Astrocyte (in vitro differentiated cells and primary cell): ENCODE results near the gene MLLT10. TPM values are rescaled to one million over a fixed set of nuclear protein-coding genes. Genes with fewer than 3 reads are reported as not detected.

Experiments
- DNase-seq: peaks from one replicate; pipeline ENCODE4 v3.0.0-alpha.2; 2010; ENCODE audit warnings: low read depth
- FAIRE-seq: peaks from 2 replicates; lab custom pipeline; 2011; peaks lifted over from hg19 to GRCh38; lab: Jason Lieb, UNC
- H2AFZ ChIP-seq: 2 replicates; pipeline ENCODE4 v1.6.0; 2012; ENCODE audit warnings: low read depth, low read length, inconsistent platforms
- H3K27ac ChIP-seq: 2 replicates; pipeline ENCODE4 v1.5.1; 2011; ENCODE audit warnings: low read depth, low read length, inconsistent platforms
- H3K27me3 ChIP-seq: 2 replicates; pipeline ENCODE4 v1.6.0; 2011; ENCODE audit warnings: low read length, inconsistent platforms; ENCODE audit not compliant: insufficient read depth
- H3K36me3 ChIP-seq: 2 replicates; pipeline ENCODE4 v1.5.1; 2011; ENCODE audit warnings: low read length, inconsistent platforms; ENCODE audit not compliant: insufficient read depth
- H3K4me1 ChIP-seq: 2 replicates; pipeline ENCODE4 v1.5.1; 2011; ENCODE audit warnings: low read length, inconsistent platforms; ENCODE audit not compliant: insufficient read depth
- H3K4me2 ChIP-seq: 2 replicates; pipeline ENCODE4 v1.6.0; 2012; ENCODE audit warnings: low read length, inconsistent platforms
- H3K4me3 ChIP-seq: 2 replicates; pipeline ENCODE4 v1.5.1; 2011; ENCODE audit warnings: low read depth, mild to moderate bottlenecking, low read length, inconsistent platforms; ENCODE audit not compliant: insufficient read depth
- H3K79me2 ChIP-seq: 2 replicates; pipeline ENCODE4 v1.6.0; 2012; ENCODE audit warnings: mild to moderate bottlenecking, low read length, inconsistent platforms; ENCODE audit not compliant: insufficient read depth
- H3K9ac ChIP-seq: 2 replicates; pipeline ENCODE4 v1.6.0; 2012; ENCODE audit warnings: mild to moderate bottlenecking, low read length, inconsistent platforms
- H3K9me3 ChIP-seq: 2 replicates; pipeline ENCODE4 v1.5.1; 2012; ENCODE audit warnings: low read depth, mild to moderate bottlenecking, low read length, inconsistent platforms; ENCODE audit not compliant: insufficient read depth
- H4K20me1 ChIP-seq: 2 replicates; pipeline ENCODE4 v1.6.0; 2012; ENCODE audit warnings: low read length, inconsistent platforms; ENCODE audit not compliant: insufficient read depth
- H3K27ac Mint-ChIP-seq: one replicate; pipeline ENCODE4 v1.8.0; 2021; ENCODE audit warnings: mild to moderate bottlenecking, mixed read lengths; ENCODE audit not compliant: unreplicated experiment
- H3K27me3 Mint-ChIP-seq: one replicate; pipeline ENCODE4 v1.8.0; 2021; ENCODE audit warnings: low read depth, mixed read lengths; ENCODE audit not compliant: unreplicated experiment
- H3K36me3 Mint-ChIP-seq: one replicate; pipeline ENCODE4 v1.8.0; 2021; ENCODE audit warnings: low read depth, mixed read lengths; ENCODE audit not compliant: unreplicated experiment
- H3K4me1 Mint-ChIP-seq: one replicate; pipeline ENCODE4 v1.8.0; 2021; ENCODE audit warnings: low read depth, mixed read lengths; ENCODE audit not compliant: unreplicated experiment
- H3K4me3 Mint-ChIP-seq: one replicate; pipeline ENCODE4 v1.8.0; 2021; ENCODE audit warnings: mild to moderate bottlenecking, moderate library complexity, mixed read lengths; ENCODE audit not compliant: unreplicated experiment
- H3K9me3 Mint-ChIP-seq: one replicate; pipeline ENCODE4 v1.8.0; 2021; ENCODE audit warnings: mild to moderate bottlenecking, mixed read lengths; ENCODE audit not compliant: unreplicated experiment
- CTCF ChIP-seq: IDR thresholded peaks from 2 replicates; pipeline ENCODE4 v1.5.1; 2011; ENCODE audit warnings: low read depth, mild to moderate bottlenecking, inconsistent platforms, low read length, moderate library complexity; ENCODE audit not compliant: insufficient read depth
- EZH2 ChIP-seq: IDR thresholded peaks from 2 replicates; pipeline ENCODE4 v1.6.1; 2012; ENCODE audit warnings: mild to moderate bottlenecking, low read length, inconsistent platforms; ENCODE audit not compliant: insufficient read depth
- total RNA-seq: library from RNA; stranded (reverse); gene quantifications from 2 replicates; pipeline ENCODE4 v1.2.1, GENCODE V29; 2021

The MLLT10 gene
- total RNA-seq, 1 donor from 2014 or later = 46.9 TPM

- Histone ChIP-seq H3K4me2 (no peak overlapping the region), H3K79me2 (peaks cover 56% of the 10 kb centered on the region), H4K20me1 (peaks cover 52% of the 10 kb centered on the region), H3K4me1 (no peaks in the 10 kb centered on the region), H3K9ac (no peak overlapping the region), H3K27me3 (no peaks in the 10 kb centered on the region), H3K36me3 (peaks cover 9% of the 10 kb centered on the region), H3K9me3 (no peaks in the 10 kb centered on the region), H2AFZ (no peak overlapping the region), H3K27ac (no peak overlapping the region), H3K4me3 (no peak overlapping the region)
- no peak for FAIRE-seq
- Mint-ChIP-seq H3K36me3 (no peaks in the 10 kb centered on the region), H3K27ac (no peak overlapping the region), H3K4me1 (no peaks in the 10 kb centered on the region), H3K4me3 (no peak overlapping the region), H3K27me3 (no peaks in the 10 kb centered on the region), H3K9me3 (no peaks in the 10 kb centered on the region)
- TF ChIP-seq EZH2 (no peak), CTCF (no peak)
- no peak for DNase-seq
Measured at GRCh38 chr10:21655236-21655635, 121.2 kb downstream of the MLLT10 start.

GRCh38 chr10:21655687-21656086, 121.7 kb downstream of the MLLT10 start:
- DNase-seq = no peak
- no peak overlapping the region for H3K4me3 Mint-ChIP-seq
- H4K20me1 ChIP-seq = peaks cover 53% of the 10 kb centered on the region
- no peak overlapping the region for H3K4me2 ChIP-seq
- FAIRE-seq = no peak
- H3K27ac ChIP-seq = no peak overlapping the region
- no peaks in the 10 kb centered on the region for H3K27me3 ChIP-seq
- H3K4me1 Mint-ChIP-seq = no peaks in the 10 kb centered on the region
- H3K27ac Mint-ChIP-seq = no peak overlapping the region
- no peaks in the 10 kb centered on the region for H3K4me1 ChIP-seq
- no peaks in the 10 kb centered on the region for H3K36me3 Mint-ChIP-seq
- H3K9me3 ChIP-seq = no peaks in the 10 kb centered on the region
- H3K4me3 ChIP-seq = no peak overlapping the region
- H2AFZ ChIP-seq = no peak overlapping the region
- no peak for TF ChIP-seq EZH2
- no peak for TF ChIP-seq CTCF
- no peaks in the 10 kb centered on the region for H3K27me3 Mint-ChIP-seq
- H3K36me3 ChIP-seq = peaks cover 9% of the 10 kb centered on the region
- no peak overlapping the region for H3K9ac ChIP-seq
- no peaks in the 10 kb centered on the region for H3K9me3 Mint-ChIP-seq
- H3K79me2 ChIP-seq = peaks cover 61% of the 10 kb centered on the region

- Histone ChIP-seq H4K20me1 (peaks cover 37% of the 10 kb centered on the region), H3K27me3 (no peaks in the 10 kb centered on the region), H3K9ac (no peak overlapping the region), H3K4me1 (no peaks in the 10 kb centered on the region), H3K27ac (no peak overlapping the region), H3K4me3 (no peak overlapping the region), H3K4me2 (no peak overlapping the region), H3K36me3 (no peaks in the 10 kb centered on the region), H3K9me3 (no peaks in the 10 kb centered on the region), H3K79me2 (peaks cover 81% of the 10 kb centered on the region), H2AFZ (no peak overlapping the region)
- no peak for DNase-seq
- TF ChIP-seq EZH2 = no peak
- TF ChIP-seq CTCF = no peak
- no peak overlapping the region for H3K27ac Mint-ChIP-seq
- H3K4me3 Mint-ChIP-seq = no peak overlapping the region
- FAIRE-seq = no peak
- H3K27me3 Mint-ChIP-seq = no peaks in the 10 kb centered on the region
- no peaks in the 10 kb centered on the region for H3K9me3 Mint-ChIP-seq
- H3K36me3 Mint-ChIP-seq = no peaks in the 10 kb centered on the region
- H3K4me1 Mint-ChIP-seq = peaks cover 15% of the 10 kb centered on the region
Measured at GRCh38 chr10:21661087-21661486, 127.1 kb downstream of the MLLT10 start.
